Stimulated activated naive CD8-positive, alpha-beta T cell treated with anti-CD3 and anti-CD28 coated beads, Interleukin-15, amount 100 ng/mL, for 72 hours (primary cell): ENCODE data around the gene DHRSX.
"Not testable (repeated sequence)": the region's sequence is repeated elsewhere in the genome, so short reads cannot be mapped to it uniquely, and the experiment has no call there.

ENCODE experiments used
- ATAC-seq: fragments of 150-1000 bp; cut with Tn5 transposase; 2 replicates; pipeline ENCODE4 v1.10.0; 2021; ENCODE audit warnings: mild to moderate bottlenecking, moderate library complexity
- DNase-seq, 2 donors: peaks; one replicate each; pipeline ENCODE4 v3.0.0; 2021 to 2022
- H3K27ac Mint-ChIP-seq, 2 donors: one replicate each; pipeline ENCODE4 v1.8.0; 2022; ENCODE audit warnings: mild to moderate bottlenecking in 2 of 2, mixed read lengths in 2 of 2, moderate library complexity in 2 of 2
- H3K27me3 Mint-ChIP-seq: one replicate; pipeline ENCODE4 v1.8.0; 2022; ENCODE audit warnings: mixed read lengths
- H3K4me1 Mint-ChIP-seq: one replicate; pipeline ENCODE4 v1.8.0; 2022; ENCODE audit warnings: mild to moderate bottlenecking, mixed read lengths
- H3K4me3 Mint-ChIP-seq, 2 donors: one replicate each; pipeline ENCODE4 v1.8.0; 2022; ENCODE audit warnings: mild to moderate bottlenecking in 2 of 2, mixed read lengths in 2 of 2, moderate library complexity in 1 of 2
- H3K9me3 Mint-ChIP-seq, 2 donors: one replicate each; pipeline ENCODE4 v1.8.0; 2022; ENCODE audit warnings: mixed read lengths in 2 of 2

The DHRSX gene

GRCh38 chrX:2474963-2475726, 25.6 kb downstream of the DHRSX start:
- no peak overlapping the region for H3K4me3 Mint-ChIP-seq
- no peak for ATAC-seq
- H3K9me3 Mint-ChIP-seq = peaks cover 6 to 7% of the 10 kb centered on the region in 2 donors
- no peaks in the 10 kb centered on the region for H3K27me3 Mint-ChIP-seq
- DNase-seq = no peak
- H3K27ac Mint-ChIP-seq = no peak overlapping the region
- peaks cover 13% of the 10 kb centered on the region for H3K4me1 Mint-ChIP-seq

DNA sequence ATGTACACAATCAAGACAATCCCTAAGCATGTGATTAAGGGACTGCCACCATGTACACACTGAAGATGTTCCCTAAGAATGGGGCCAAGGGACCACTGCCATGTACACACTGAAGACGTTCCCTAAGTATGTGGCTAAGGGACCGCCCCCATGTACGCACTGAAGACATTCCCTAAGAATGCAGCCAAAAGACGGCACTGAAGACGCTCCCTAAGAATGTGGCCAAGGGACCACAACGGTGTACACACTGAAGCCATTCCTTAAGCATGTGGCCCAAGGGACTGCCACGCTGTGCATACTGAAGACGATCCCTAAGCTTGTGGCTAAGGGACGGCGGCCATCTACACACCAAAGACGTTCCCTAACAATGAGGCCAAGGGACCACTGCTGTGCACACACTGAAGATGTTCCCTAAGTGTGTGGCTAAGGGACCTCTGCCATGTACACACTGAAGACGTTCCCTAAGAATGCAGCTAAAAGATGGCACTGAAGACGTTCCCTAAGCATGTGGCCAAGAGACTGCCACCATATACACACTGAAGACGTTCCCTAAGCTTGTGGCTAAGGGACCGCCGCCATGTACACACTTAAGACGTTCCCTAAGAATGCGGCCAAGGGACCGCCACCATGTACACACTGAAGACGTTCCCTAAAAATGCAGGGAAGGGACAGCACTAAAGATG, 26.4 kb downstream of the DHRSX start:
- peaks cover 13% of the 10 kb centered on the region for H3K4me1 Mint-ChIP-seq
- DNase-seq (no peak), ATAC-seq (no peak)
- H3K4me3 Mint-ChIP-seq = no peak overlapping the region
- no peak overlapping the region for H3K27ac Mint-ChIP-seq
- H3K27me3 Mint-ChIP-seq = no peaks in the 10 kb centered on the region
- H3K9me3 Mint-ChIP-seq = peaks cover 6 to 7% of the 10 kb centered on the region in 2 donors

DNA sequence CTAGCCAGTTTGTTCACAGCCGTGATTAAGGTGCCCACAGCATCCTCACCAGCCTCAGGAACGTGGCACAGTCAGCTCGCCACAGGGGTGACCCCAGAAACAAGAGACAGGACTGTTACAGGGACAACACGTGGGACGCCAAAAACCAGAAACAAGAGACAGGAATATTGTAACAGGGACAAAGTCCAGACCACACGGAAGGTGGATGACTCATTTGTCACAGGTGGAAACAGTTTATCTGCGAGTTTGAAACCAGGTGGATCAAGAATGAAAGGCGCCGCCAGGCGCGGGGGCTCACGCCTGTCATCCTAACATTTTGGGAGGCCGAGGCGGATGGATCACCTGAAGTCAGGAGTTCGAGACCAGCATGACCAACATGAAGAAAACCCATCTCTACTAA, 27.7 kb downstream of the DHRSX start:
- peaks cover 13% of the 10 kb centered on the region for H3K4me1 Mint-ChIP-seq
- DNase-seq, ATAC-seq, H3K4me3 Mint-ChIP-seq, H3K27me3 Mint-ChIP-seq, H3K27ac Mint-ChIP-seq, H3K9me3 Mint-ChIP-seq: not testable (repeated sequence)

DNA sequence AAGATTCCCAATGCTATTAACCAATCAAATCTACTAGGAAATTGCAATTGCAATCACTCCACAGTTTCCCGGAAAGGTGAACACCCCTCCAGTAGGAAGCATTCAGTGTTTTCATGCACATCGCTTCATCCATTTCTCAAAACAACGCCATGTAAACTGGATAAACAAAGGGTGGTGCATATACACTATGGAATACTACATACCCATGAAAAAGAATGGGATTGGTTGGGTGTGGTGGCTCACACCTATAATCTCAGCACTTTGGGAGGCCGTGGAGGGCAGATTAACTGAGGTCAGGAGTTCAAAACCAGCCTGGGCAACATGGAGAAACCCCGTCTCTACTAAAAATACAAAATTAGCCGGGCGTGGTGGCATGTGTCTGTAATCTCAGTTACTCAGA, 29.1 kb downstream of the DHRSX start:
- Mint-ChIP-seq H3K4me3 (no peak overlapping the region), H3K4me1 (peaks cover 13% of the 10 kb centered on the region), H3K27me3 (no peaks in the 10 kb centered on the region), H3K9me3 (peaks cover 6 to 7% of the 10 kb centered on the region in 2 donors), H3K27ac (peak overlapping the region in 1 of 2 donors; percentile 86)
- ATAC-seq = no peak
- no peak for DNase-seq

- not testable (repeated sequence) for H3K4me3 Mint-ChIP-seq, H3K27me3 Mint-ChIP-seq, H3K27ac Mint-ChIP-seq, ATAC-seq, H3K9me3 Mint-ChIP-seq, DNase-seq
- peaks cover 13% of the 10 kb centered on the region for H3K4me1 Mint-ChIP-seq
Observed at GRCh38 chrX:2471126-2471525, 29.6 kb downstream of the DHRSX start.

DNA sequence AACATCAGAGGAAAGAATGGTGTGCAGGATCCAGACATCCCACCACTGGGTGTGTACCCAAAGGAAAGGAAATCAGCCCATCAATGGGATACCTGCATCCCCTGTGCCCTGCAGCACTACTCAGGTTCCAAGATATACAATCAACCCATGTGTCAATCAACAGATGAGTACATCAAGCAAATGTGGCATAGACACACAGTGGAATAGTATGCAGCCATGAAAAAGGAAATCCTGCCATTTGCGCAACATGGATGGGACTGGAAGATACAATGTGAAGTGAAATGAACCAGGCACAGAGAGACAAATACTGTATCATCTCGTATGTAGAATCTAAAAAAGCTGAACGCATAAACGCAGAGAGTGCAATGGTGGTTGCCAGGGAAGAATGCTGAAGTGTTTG, 30.9 kb downstream of the DHRSX start:
- not testable (repeated sequence) for DNase-seq, H3K4me1 Mint-ChIP-seq, H3K27me3 Mint-ChIP-seq, H3K9me3 Mint-ChIP-seq, H3K27ac Mint-ChIP-seq, H3K4me3 Mint-ChIP-seq, ATAC-seq

DNA sequence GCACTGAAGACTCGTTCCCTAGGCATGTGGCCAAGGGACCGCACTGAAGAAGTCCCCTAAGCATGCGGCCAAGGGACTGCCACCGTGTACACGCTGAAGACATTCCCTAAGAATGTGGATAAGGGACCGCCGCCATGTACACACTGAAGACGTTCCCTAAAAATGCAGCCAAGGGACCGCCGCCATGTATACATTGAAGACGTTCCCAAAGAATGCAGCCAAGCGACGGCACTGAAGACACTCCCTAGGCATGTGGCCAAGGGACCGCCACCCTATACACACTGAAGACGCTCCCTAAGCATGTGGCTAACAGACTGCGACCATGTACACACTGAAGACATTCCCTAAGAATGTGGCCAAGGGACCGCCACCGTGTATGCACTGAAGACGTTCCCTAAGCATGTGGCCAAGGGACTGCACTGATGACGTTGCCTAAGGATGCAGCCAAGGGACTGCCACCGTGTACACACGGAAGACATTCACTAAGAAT, 31.5 kb downstream of the DHRSX start:
- no peak overlapping the region for H3K4me3 Mint-ChIP-seq

DNA sequence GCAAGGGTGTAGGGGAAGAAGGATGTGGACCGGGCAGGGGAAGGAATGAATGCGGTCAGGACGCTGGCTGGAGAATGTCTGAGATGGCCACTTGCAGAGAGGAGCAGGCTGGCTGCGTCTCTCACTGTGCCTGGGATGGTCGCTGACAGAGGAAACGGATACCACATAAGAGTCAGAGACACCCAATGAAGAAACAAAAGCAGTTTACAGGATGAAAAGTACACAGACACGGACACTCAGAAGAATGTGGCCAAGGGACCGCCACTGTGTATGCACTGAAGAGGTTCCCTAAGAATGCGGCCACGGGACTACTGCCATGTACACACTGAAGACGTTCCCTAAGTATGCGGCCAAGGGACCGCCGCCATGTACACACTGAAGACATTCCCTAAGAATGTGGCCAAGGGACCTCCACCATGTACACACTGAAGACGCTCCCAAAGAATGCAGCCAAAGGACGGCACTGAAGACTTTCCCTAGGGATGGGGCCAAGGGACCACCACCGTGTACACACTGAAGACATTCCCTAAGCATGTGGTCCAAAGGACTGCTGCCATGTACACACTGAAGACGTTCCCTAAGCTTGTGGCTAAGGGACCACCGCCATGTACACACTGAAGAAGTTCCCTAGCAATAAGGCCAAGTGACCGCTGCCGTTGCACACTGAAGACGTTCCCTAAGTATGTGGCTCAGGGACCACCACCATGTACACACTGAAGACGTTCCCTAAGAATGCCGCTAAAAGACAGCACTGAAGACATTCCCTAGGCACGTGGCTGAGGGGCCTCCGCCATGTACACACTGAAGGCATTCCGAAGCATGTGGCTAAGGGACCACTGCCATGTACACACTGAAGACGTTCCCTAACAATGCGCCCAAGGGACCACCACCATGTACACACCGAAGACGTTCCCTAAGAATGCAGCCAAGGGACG, 32.2 kb downstream of the DHRSX start:
- Mint-ChIP-seq H3K4me3 (no peak overlapping the region), H3K27me3 (no peaks in the 10 kb centered on the region), H3K9me3 (peaks cover 6 to 7% of the 10 kb centered on the region in 2 donors), H3K27ac (peak overlapping the region; percentile 41 to 54), H3K4me1 (peaks cover 1% of the 10 kb centered on the region)
- ATAC-seq (no peak), DNase-seq (no peak)

More for the DNA sequence above, 31.5 kb downstream of the DHRSX start:
- Mint-ChIP-seq H3K27ac (peak overlapping the region in 1 of 2 donors; percentile 54), H3K4me1 (peaks cover 6% of the 10 kb centered on the region), H3K27me3 (no peaks in the 10 kb centered on the region), H3K9me3 (peaks cover 6 to 7% of the 10 kb centered on the region in 2 donors)
- no peak for DNase-seq
- ATAC-seq = no peak

DNA sequence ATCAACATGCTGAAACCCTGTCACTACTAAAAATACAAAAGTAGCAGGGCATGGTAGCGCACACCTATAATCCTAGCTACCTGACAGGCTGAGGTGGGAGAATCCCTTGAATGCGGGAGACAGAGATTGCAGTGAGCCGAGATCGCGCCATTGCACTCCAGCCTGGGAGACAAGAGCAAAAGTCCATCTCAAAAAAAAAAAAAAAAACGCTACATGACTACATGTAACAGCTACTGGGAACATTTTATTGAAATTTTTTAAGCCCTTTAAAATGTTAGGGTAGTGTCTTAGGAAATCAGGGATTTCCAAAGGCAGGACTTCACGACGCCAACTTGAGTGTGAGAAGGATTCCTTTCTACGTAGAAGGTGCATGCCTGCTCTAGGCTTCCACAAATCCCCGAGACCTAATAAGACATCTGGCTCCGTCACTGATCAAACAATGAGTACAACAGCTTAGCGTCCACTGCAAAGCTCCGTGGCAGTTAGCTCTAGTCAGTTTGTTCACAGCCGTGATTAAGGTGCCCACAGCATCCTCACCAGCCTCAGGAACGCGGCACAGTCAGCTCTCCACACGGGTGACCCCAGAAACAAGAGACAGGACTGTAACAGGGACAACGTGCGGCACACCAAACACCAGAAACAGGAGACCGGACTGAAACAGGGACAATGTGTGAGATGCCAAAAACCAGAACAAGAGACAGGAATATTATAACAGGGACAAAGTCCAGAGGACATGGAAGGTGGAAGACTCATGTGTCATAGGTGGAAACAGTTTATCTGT, 33.7 kb downstream of the DHRSX start:
- Mint-ChIP-seq H3K27me3 (no peaks in the 10 kb centered on the region), H3K4me3 (no peak overlapping the region), H3K4me1 (no peaks in the 10 kb centered on the region), H3K27ac (no peak overlapping the region), H3K9me3 (peaks cover 6 to 7% of the 10 kb centered on the region in 2 donors)
- ATAC-seq = no peak
- DNase-seq = no peak

- Mint-ChIP-seq H3K9me3 (peaks cover 1 to 2% of the 10 kb centered on the region in 2 donors), H3K4me3 (no peak overlapping the region)
- DNase-seq = no peak
Observed at GRCh38 chrX:2464677-2465166, 36.1 kb downstream of the DHRSX start.

GRCh38 chrX:2463973-2464676, 36.7 kb downstream of the DHRSX start:
- Mint-ChIP-seq H3K4me1 (peaks cover 5% of the 10 kb centered on the region), H3K27ac (peak overlapping the region in 1 of 2 donors; percentile 8)

More at GRCh38 chrX:2464677-2465166, 36.1 kb downstream of the DHRSX start:
- Mint-ChIP-seq H3K4me1 (peaks cover 5% of the 10 kb centered on the region), H3K27ac (no peak overlapping the region), H3K27me3 (no peaks in the 10 kb centered on the region)
- no peak for ATAC-seq

GRCh38 chrX:2463481-2463880, 37.3 kb downstream of the DHRSX start:
- not testable (repeated sequence) for H3K9me3 Mint-ChIP-seq, H3K27me3 Mint-ChIP-seq, H3K4me3 Mint-ChIP-seq, ATAC-seq, H3K27ac Mint-ChIP-seq, DNase-seq, H3K4me1 Mint-ChIP-seq

More at GRCh38 chrX:2463973-2464676, 36.7 kb downstream of the DHRSX start:
- DNase-seq (no peak), ATAC-seq (no peak)
- no peaks in the 10 kb centered on the region for H3K27me3 Mint-ChIP-seq
- H3K4me3 Mint-ChIP-seq = no peak overlapping the region
- H3K9me3 Mint-ChIP-seq = no peaks in the 10 kb centered on the region

DNA sequence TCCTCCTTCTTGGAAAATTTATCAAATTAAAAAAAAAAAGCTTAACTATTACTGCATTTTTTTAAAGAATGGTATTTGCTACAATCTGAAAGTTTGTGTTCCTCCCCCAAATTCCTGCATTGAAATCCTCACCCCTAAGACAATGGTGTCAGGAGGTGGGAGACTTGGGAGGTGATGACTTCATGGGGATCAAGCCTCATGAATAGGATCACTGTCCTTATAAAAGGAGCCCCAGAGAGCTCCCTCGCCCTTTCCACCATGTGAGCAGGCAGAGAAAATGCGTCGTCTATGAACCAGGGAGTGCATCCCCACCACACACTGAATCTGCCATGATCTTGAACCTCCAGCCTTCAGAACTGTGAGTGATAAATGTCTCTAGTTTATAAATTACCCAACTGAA, 38.0 kb downstream of the DHRSX start:
- no peak for DNase-seq
- H3K9me3 Mint-ChIP-seq = no peaks in the 10 kb centered on the region
- no peak overlapping the region for H3K4me3 Mint-ChIP-seq
- peaks cover 5% of the 10 kb centered on the region for H3K4me1 Mint-ChIP-seq
- no peak overlapping the region for H3K27ac Mint-ChIP-seq
- no peak for ATAC-seq
- no peaks in the 10 kb centered on the region for H3K27me3 Mint-ChIP-seq

GRCh38 chrX:2462074-2462473, 38.7 kb downstream of the DHRSX start:
- Mint-ChIP-seq H3K27me3 (no peaks in the 10 kb centered on the region), H3K9me3 (no peaks in the 10 kb centered on the region), H3K4me3 (no peak overlapping the region), H3K4me1 (peaks cover 5% of the 10 kb centered on the region), H3K27ac (no peak overlapping the region)
- ATAC-seq (no peak), DNase-seq (no peak)
